Transverse colon (tissue), 4 donors: Measurements from ENCODE around the gene NOL11.

ENCODE experiments used
- CTCF ChIP-seq, 5 experiments: fragments of 200-600 bp in 3 of 5; fragments of 450-650 bp in 2 of 5; sonication (generic) in 3 of 5; IDR thresholded peaks; 1 replicate in 2 of 5; 2 replicates in 3 of 5; pipeline ENCODE4 v1.5.1; 2016 to 2017; ENCODE audit warnings: antibody characterized with exemption in 5 of 5, inconsistent platforms in 3 of 5, mild to moderate bottlenecking in 2 of 5, moderate library complexity in 1 of 5
- EP300 ChIP-seq: sonication (generic); formaldehyde crosslinking; IDR thresholded peaks from one replicate; pipeline ENCODE4 v1.6.1; 2017; ENCODE audit warnings: antibody characterized with exemption, low read depth
- POLR2A ChIP-seq: fragments of 450-650 bp; IDR thresholded peaks from one replicate; pipeline ENCODE4 v1.6.1; 2016; ENCODE audit warnings: antibody characterized with exemption, mild to moderate bottlenecking, moderate library complexity
- POLR2AphosphoS5 ChIP-seq, 3 donors: sonication (generic); formaldehyde crosslinking; IDR thresholded peaks; one replicate each; pipeline ENCODE4 v1.6.1; 2016; ENCODE audit warnings: antibody characterized with exemption in 3 of 3

GRCh38 chr17:67785122-67785477, 67.4 kb downstream of the NOL11 start:
- TF ChIP-seq CTCF (IDR thresholded peaks at IDR 0.05) (no peak), POLR2A (no peak), EP300 (no peak), POLR2AphosphoS5 (IDR thresholded peaks at IDR 0.05) (no peak)
